GM19043 (cell line): ENCODE measurements around the gene CRHR2.

Experiments
- ATAC-seq: cut with Tn5 transposase; IDR thresholded peaks from one replicate; pipeline ENCODE4 v1.9.1; 2021; ENCODE audit warnings: low read depth; ENCODE audit not compliant: unreplicated experiment

The CRHR2 gene

GRCh38 chr7:30683306-30683705 lies 1.1 kb upstream of the CRHR2 start:
- no peak for ATAC-seq

- peak; percentile 10 for ATAC-seq
Measured at GRCh38 chr7:30681815-30682211, 443 bp downstream of the CRHR2 start.

- no peak for ATAC-seq
Measured at GRCh38 chr7:30681331-30681797, 892 bp downstream of the CRHR2 start.

- no peak for ATAC-seq
Measured at GRCh38 chr7:30679664-30680063, 2.6 kb downstream of the CRHR2 start.

- no peak for ATAC-seq
Measured at GRCh38 chr7:30678805-30679204, 3.5 kb downstream of the CRHR2 start.

- ATAC-seq, result no peak
Measured at GRCh38 chr7:30674876-30675275, 7.4 kb downstream of the CRHR2 start.

GRCh38 chr7:30674420-30674819 lies 7.8 kb downstream of the CRHR2 start:
- ATAC-seq, result no peak

- no peak for ATAC-seq
Measured at GRCh38 chr7:30671793-30672465, 10.3 kb downstream of the CRHR2 start.

GRCh38 chr7:30668102-30668501 lies 14.2 kb downstream of the CRHR2 start:
- no peak for ATAC-seq

- no peak for ATAC-seq
Measured at GRCh38 chr7:30667172-30667571, 15.1 kb downstream of the CRHR2 start.

GRCh38 chr7:30665449-30665848 lies 16.8 kb downstream of the CRHR2 start:
- no peak for ATAC-seq

- no peak for ATAC-seq
Measured at GRCh38 chr7:30665043-30665442, 17.2 kb downstream of the CRHR2 start.

- no peak for ATAC-seq
Measured at GRCh38 chr7:30664184-30664885, 17.9 kb downstream of the CRHR2 start.

- no peak for ATAC-seq
Measured at GRCh38 chr7:30663414-30663813, 18.8 kb downstream of the CRHR2 start.

- ATAC-seq, result no peak
Measured at GRCh38 chr7:30662431-30662939, 19.8 kb downstream of the CRHR2 start.

GRCh38 chr7:30661926-30662325 lies 20.3 kb downstream of the CRHR2 start:
- ATAC-seq, result no peak

- ATAC-seq, result no peak
Measured at GRCh38 chr7:30660331-30661255, 21.7 kb downstream of the CRHR2 start.

GRCh38 chr7:30659312-30659711 lies 22.9 kb downstream of the CRHR2 start:
- no peak for ATAC-seq

GRCh38 chr7:30658479-30659074 lies 23.7 kb downstream of the CRHR2 start:
- no peak for ATAC-seq

- no peak for ATAC-seq
Measured at GRCh38 chr7:30657131-30657530, 25.1 kb downstream of the CRHR2 start.
